ENCODE results near the gene PLVAP. TPM values are rescaled to one million over a fixed set of nuclear protein-coding genes. Genes with fewer than 3 reads are reported as not detected.

The PLVAP gene
- total and polyA plus RNA-seq, 9 of the 15 experiments (the other 6 are each of a cell fraction or from before 2014, with no cell fraction given): 0.09 to 0.84 (median 0.51) TPM; not detected in 4

DNA sequence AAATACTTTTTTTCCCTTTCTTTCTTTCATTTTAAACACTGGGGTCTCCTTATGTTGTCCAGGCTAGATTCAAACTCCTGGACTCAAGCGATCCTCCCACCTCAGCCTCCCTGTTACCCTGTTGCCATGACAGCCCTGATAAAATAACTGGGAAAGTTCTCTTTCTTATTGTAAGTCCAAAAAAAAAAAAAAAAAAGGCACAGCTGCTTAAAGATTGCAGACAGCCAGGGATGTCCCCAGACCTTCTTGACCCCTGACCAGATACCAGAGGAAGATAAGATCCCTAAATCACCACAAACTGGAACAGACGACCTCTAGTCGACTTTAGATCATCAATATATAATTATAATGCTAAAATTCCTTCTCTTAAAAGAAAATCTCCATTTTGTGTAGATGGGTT is 41.6 kb upstream of the PLVAP start (continued):
- no peak for TF ChIP-seq NFE2 (IDR thresholded peaks at IDR 0.05; ENCODE audit: low read depth)
- TF ChIP-seq, protein P1, sequence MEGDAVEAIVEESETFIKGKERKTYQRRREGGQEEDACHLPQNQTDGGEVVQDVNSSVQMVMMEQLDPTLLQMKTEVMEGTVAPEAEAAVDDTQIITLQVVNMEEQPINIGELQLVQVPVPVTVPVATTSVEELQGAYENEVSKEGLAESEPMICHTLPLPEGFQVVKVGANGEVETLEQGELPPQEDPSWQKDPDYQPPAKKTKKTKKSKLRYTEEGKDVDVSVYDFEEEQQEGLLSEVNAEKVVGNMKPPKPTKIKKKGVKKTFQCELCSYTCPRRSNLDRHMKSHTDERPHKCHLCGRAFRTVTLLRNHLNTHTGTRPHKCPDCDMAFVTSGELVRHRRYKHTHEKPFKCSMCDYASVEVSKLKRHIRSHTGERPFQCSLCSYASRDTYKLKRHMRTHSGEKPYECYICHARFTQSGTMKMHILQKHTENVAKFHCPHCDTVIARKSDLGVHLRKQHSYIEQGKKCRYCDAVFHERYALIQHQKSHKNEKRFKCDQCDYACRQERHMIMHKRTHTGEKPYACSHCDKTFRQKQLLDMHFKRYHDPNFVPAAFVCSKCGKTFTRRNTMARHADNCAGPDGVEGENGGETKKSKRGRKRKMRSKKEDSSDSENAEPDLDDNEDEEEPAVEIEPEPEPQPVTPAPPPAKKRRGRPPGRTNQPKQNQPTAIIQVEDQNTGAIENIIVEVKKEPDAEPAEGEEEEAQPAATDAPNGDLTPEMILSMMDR (IDR thresholded peaks at IDR 0.05 in 2 of 3, conservative IDR thresholded peaks at IDR 0.05 in 1 of 3; ENCODE audit: insufficient read depth in 2 of 3, low read depth in 1 of 3, low read length in 3 of 3): no peak
- no peak for TF ChIP-seq PHTF2 (CRISPR knock-in tag; IDR thresholded peaks at IDR 0.05)
- no peak for TF ChIP-seq KHSRP (IDR thresholded peaks at IDR 0.05)
- no peak for TF ChIP-seq ZNF232 (CRISPR knock-in tag; IDR thresholded peaks at IDR 0.05)
- TF ChIP-seq, protein P2, sequence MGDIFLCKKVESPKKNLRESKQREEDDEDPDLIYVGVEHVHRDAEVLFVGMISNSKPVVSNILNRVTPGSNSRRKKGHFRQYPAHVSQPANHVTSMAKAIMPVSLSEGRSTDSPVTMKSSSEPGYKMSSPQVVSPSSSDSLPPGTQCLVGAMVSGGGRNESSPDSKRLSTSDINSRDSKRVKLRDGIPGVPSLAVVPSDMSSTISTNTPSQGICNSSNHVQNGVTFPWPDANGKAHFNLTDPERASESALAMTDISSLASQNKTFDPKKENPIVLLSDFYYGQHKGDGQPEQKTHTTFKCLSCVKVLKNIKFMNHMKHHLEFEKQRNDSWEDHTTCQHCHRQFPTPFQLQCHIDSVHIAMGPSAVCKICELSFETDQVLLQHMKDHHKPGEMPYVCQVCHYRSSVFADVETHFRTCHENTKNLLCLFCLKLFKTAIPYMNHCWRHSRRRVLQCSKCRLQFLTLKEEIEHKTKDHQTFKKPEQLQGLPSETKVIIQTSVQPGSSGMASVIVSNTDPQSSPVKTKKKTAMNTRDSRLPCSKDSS (IDR thresholded peaks at IDR 0.05; ENCODE audit: low read depth, partially characterized antibody): no peak
- no peak for TF ChIP-seq LEF1 (IDR thresholded peaks at IDR 0.05)
- no peak for TF ChIP-seq CREB1 (IDR thresholded peaks at IDR 0.05)
- TF ChIP-seq CREB1 (CRISPR knock-in tag; IDR thresholded peaks at IDR 0.05): no peak
- peak; percentile 66; the same call in 1 of the 2 replicates for TF ChIP-seq FOXJ3 (CRISPR knock-in tag; IDR thresholded peaks at IDR 0.05)
- TF ChIP-seq RBM14 (IDR thresholded peaks at IDR 0.05; ENCODE audit: borderline replicate concordance, insufficient read depth, low read depth, low read length): no peak

Measured in K562 (cell line).